GM12878 (cell line): Measurements from ENCODE around the gene TRAFD1.

Experiments
- BHLHE40 ChIP-seq, 2 experiments: fragments of 450-650 bp in 1 of 2; IDR thresholded peaks; 2 replicates each; pipeline ENCODE4 v1.6.1; 2011 to 2017; ENCODE audit warnings: low read depth in 2 of 2, borderline replicate concordance in 1 of 2, improper control_type of control experiment in 1 of 2, low read length in 1 of 2, mild to moderate bottlenecking in 1 of 2
- CHD1 ChIP-seq: IDR thresholded peaks from 2 replicates; pipeline ENCODE4 v1.6.1; 2012; ENCODE audit warnings: low read depth, low read length, improper control_type of control experiment
- CREB1 ChIP-seq: IDR thresholded peaks from 2 replicates; pipeline ENCODE4 v1.6.1; 2012; ENCODE audit warnings: low read depth, mild to moderate bottlenecking, inconsistent platforms
- MEF2A ChIP-seq: IDR thresholded peaks from 2 replicates; pipeline ENCODE4 v1.6.1; 2011; ENCODE audit warnings: low read depth, mild to moderate bottlenecking, low read length, moderate library complexity; ENCODE audit not compliant: insufficient read depth
- POLR2AphosphoS5 ChIP-seq: IDR thresholded peaks from 2 replicates; pipeline ENCODE4 v1.6.1; 2011; ENCODE audit warnings: mild to moderate bottlenecking, low read length, inconsistent platforms
- RBBP5 ChIP-seq: fragments of 200-600 bp; sonication (generic); conservative IDR thresholded peaks from 2 replicates; pipeline ENCODE4 v1.6.1; 2016
- RUNX3 ChIP-seq: IDR thresholded peaks from 2 replicates; pipeline ENCODE4 v1.6.1; 2012; ENCODE audit warnings: low read length, inconsistent platforms
- SMC3 ChIP-seq: IDR thresholded peaks from 2 replicates; pipeline ENCODE4 v1.6.1; 2011; ENCODE audit warnings: low read length, improper control_type of control experiment, borderline replicate concordance
- ZBTB33 ChIP-seq: fragments of 450-650 bp; IDR thresholded peaks from 2 replicates; pipeline ENCODE4 v1.6.1; 2017; ENCODE audit warnings: mild to moderate bottlenecking
- TF ChIP-seq, protein P1 (sequence below), 3 experiments: IDR thresholded peaks in 2 of 3; conservative IDR thresholded peaks in 1 of 3; 2 replicates each; pipeline ENCODE4 v1.5.1; 2011; ENCODE audit warnings: low read depth in 3 of 3, low read length in 3 of 3, mild to moderate bottlenecking in 3 of 3, control low read depth in 2 of 3, moderate library complexity in 2 of 3, inconsistent platforms in 1 of 3, mixed read lengths in 1 of 3; ENCODE audit not compliant: control insufficient read depth in 2 of 3, insufficient read depth in 1 of 3; ENCODE audit errors: extremely low read depth in 1 of 3
- TF ChIP-seq, protein P2 (sequence below): IDR thresholded peaks from 2 replicates; pipeline ENCODE4 v1.6.1; 2011; ENCODE audit warnings: mild to moderate bottlenecking, low read depth, low read length, moderate library complexity; ENCODE audit not compliant: insufficient replicate concordance

GRCh38 chr12:112134731-112135130 lies 9.4 kb downstream of the TRAFD1 start:
- TF ChIP-seq RBBP5 = no peak
- TF ChIP-seq, protein P1, sequence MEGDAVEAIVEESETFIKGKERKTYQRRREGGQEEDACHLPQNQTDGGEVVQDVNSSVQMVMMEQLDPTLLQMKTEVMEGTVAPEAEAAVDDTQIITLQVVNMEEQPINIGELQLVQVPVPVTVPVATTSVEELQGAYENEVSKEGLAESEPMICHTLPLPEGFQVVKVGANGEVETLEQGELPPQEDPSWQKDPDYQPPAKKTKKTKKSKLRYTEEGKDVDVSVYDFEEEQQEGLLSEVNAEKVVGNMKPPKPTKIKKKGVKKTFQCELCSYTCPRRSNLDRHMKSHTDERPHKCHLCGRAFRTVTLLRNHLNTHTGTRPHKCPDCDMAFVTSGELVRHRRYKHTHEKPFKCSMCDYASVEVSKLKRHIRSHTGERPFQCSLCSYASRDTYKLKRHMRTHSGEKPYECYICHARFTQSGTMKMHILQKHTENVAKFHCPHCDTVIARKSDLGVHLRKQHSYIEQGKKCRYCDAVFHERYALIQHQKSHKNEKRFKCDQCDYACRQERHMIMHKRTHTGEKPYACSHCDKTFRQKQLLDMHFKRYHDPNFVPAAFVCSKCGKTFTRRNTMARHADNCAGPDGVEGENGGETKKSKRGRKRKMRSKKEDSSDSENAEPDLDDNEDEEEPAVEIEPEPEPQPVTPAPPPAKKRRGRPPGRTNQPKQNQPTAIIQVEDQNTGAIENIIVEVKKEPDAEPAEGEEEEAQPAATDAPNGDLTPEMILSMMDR (IDR thresholded peaks at IDR 0.05 in 2 of 3, conservative IDR thresholded peaks at IDR 0.05 in 1 of 3; ENCODE audit: control insufficient read depth in 2 of 3, extremely low read depth in 1 of 3, insufficient read depth in 1 of 3, low read depth in 3 of 3, low read length in 3 of 3) = no peak
- no peak for TF ChIP-seq CHD1
- TF ChIP-seq, protein P2, sequence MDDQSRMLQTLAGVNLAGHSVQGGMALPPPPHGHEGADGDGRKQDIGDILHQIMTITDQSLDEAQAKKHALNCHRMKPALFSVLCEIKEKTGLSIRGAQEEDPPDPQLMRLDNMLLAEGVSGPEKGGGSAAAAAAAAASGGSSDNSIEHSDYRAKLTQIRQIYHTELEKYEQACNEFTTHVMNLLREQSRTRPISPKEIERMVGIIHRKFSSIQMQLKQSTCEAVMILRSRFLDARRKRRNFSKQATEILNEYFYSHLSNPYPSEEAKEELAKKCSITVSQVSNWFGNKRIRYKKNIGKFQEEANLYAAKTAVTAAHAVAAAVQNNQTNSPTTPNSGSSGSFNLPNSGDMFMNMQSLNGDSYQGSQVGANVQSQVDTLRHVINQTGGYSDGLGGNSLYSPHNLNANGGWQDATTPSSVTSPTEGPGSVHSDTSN = no peak
- no peak for TF ChIP-seq SMC3
- TF ChIP-seq MEF2A = no peak
- TF ChIP-seq RUNX3 = no peak
- TF ChIP-seq POLR2AphosphoS5 = no peak
- TF ChIP-seq ZBTB33 = no peak
- no peak for TF ChIP-seq BHLHE40 (IDR thresholded peaks at IDR 0.05; ENCODE audit: borderline replicate concordance in 1 of 2, low read depth in 2 of 2, low read length in 1 of 2)
- no peak for TF ChIP-seq CREB1
